SK-N-SH treated with all-trans-retinoic acid at 6 μM for 48 hours (cell line): Measurements from ENCODE around the gene CLCNKA.

ENCODE experiments used
- CREB5 ChIP-seq: fragments of 250-450 bp; sonication (Bioruptor Pico); IDR thresholded peaks from 2 replicates; pipeline ENCODE4 v1.5.1; 2020; ENCODE audit warnings: low read depth, mild to moderate bottlenecking, moderate library complexity
- ISL1 ChIP-seq: fragments of 250-450 bp; sonication (Bioruptor Pico); IDR thresholded peaks from 2 replicates; pipeline ENCODE4 v2.1.2; 2022; ENCODE audit warnings: mild to moderate bottlenecking, moderate library complexity
- PATZ1 ChIP-seq: fragments of 250-450 bp; sonication (Bioruptor Pico); IDR thresholded peaks from 2 replicates; pipeline ENCODE4 v1.8.0; 2020; ENCODE audit warnings: mild to moderate bottlenecking, moderate library complexity, borderline replicate concordance
- POU6F1 ChIP-seq: fragments of 250-450 bp; sonication (Bioruptor Pico); IDR thresholded peaks from 2 replicates; pipeline ENCODE4 v1.8.0; 2021; ENCODE audit warnings: low read depth, mild to moderate bottlenecking, moderate library complexity, borderline replicate concordance
- PPARA ChIP-seq: fragments of 250-450 bp; sonication (Bioruptor Pico); IDR thresholded peaks from 2 replicates; pipeline ENCODE4 v1.5.0; 2020; ENCODE audit warnings: mild to moderate bottlenecking, borderline replicate concordance
- RARB ChIP-seq: fragments of 250-450 bp; sonication (Bioruptor Pico); IDR thresholded peaks from 2 replicates; pipeline ENCODE4 v1.8.0; 2021; ENCODE audit warnings: mild to moderate bottlenecking, moderate library complexity
- TOX ChIP-seq: fragments of 250-450 bp; sonication (Bioruptor Pico); IDR thresholded peaks from 2 replicates; pipeline ENCODE4 v1.8.0; 2021; ENCODE audit warnings: mild to moderate bottlenecking, moderate library complexity, borderline replicate concordance
- TSHZ2 ChIP-seq: fragments of 250-450 bp; sonication (Bioruptor Pico); IDR thresholded peaks from 2 replicates; pipeline ENCODE4 v1.5.0; 2020; ENCODE audit warnings: mild to moderate bottlenecking, moderate library complexity
- ZFP3 ChIP-seq: fragments of 250-450 bp; sonication (Bioruptor Pico); IDR thresholded peaks from 2 replicates; pipeline ENCODE4 v1.5.0; 2020; ENCODE audit warnings: mild to moderate bottlenecking, moderate library complexity
- ZFP30 ChIP-seq: fragments of 450-650 bp; formaldehyde crosslinking; IDR thresholded peaks from 2 replicates; pipeline ENCODE4 v1.5.0; 2022; ENCODE audit warnings: mild to moderate bottlenecking, moderate library complexity

- TF ChIP-seq POU6F1 (CRISPR knock-in tag) (no peak), CREB5 (CRISPR knock-in tag) (no peak), PATZ1 (no peak), TSHZ2 (CRISPR knock-in tag) (no peak), PPARA (CRISPR knock-in tag) (no peak), RARB (CRISPR knock-in tag) (no peak), ISL1 (CRISPR knock-in tag) (no peak), TOX (CRISPR knock-in tag) (no peak), ZFP30 (no peak), ZFP3 (CRISPR knock-in tag) (no peak)
Measured at GRCh38 chr1:16013220-16013907, 8.5 kb upstream of the CLCNKA start.
